GM12875 (cell line): Measurements from ENCODE around the gene TEX47.

ENCODE experiments used
- H3K4me3 ChIP-seq: one replicate; pipeline ENCODE4 v1.5.1; 2011; ENCODE audit warnings: low read depth, low read length, control low read depth
- TF ChIP-seq, protein P1 (sequence below): IDR thresholded peaks from 2 replicates; pipeline ENCODE4 v1.5.1; 2011; ENCODE audit warnings: low read depth, mild to moderate bottlenecking, control low read depth, inconsistent platforms, low read length, moderate library complexity, borderline replicate concordance; ENCODE audit not compliant: insufficient read depth

The TEX47 gene

DNA sequence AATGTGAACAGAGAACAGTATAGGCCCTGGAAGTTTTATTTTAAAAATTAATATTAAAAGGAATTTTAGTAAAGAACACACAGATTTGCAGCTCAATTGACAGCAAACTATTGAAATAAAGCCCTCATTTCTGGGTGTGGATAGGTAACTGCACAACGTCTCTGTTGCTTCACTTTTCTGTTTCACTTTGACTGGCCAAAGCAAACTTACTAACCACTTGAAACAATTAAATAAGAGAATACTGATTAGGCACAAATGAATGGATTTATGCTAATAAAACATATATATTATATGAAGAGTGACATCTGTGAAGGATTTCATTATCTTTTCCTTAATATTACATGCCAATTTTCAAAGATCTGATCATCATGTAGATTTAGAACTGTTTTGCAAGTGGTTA lies 24.1 kb downstream of the TEX47 start:
- no peak overlapping the region for H3K4me3 ChIP-seq
- TF ChIP-seq, protein P1, sequence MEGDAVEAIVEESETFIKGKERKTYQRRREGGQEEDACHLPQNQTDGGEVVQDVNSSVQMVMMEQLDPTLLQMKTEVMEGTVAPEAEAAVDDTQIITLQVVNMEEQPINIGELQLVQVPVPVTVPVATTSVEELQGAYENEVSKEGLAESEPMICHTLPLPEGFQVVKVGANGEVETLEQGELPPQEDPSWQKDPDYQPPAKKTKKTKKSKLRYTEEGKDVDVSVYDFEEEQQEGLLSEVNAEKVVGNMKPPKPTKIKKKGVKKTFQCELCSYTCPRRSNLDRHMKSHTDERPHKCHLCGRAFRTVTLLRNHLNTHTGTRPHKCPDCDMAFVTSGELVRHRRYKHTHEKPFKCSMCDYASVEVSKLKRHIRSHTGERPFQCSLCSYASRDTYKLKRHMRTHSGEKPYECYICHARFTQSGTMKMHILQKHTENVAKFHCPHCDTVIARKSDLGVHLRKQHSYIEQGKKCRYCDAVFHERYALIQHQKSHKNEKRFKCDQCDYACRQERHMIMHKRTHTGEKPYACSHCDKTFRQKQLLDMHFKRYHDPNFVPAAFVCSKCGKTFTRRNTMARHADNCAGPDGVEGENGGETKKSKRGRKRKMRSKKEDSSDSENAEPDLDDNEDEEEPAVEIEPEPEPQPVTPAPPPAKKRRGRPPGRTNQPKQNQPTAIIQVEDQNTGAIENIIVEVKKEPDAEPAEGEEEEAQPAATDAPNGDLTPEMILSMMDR: no peak

DNA sequence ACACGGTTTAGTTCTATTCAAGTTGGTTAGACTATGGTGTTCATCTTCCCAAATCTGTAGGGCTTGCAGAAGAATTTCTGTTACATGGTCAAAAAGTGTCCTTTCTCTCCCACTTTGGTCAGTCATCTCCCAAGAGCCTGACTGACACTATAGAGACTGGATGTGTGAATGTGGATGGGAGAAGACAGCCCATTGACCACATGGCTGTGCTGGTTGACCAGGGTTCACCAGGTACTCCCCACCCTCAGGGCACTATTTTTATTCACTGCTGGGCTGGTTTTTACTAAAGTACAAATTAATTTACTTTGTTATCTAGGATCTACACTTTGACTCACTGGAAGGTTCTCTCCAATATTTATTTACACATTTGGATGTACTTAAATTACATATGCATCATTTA lies 33.8 kb downstream of the TEX47 start:
- TF ChIP-seq, protein P1: no peak

GRCh38 chr7:88760136-88760515 lies 35.4 kb downstream of the TEX47 start:
- TF ChIP-seq, protein P1: no peak
- H3K4me3 ChIP-seq: no peak overlapping the region

More for the DNA sequence above, 33.8 kb downstream of the TEX47 start:
- no peak overlapping the region for H3K4me3 ChIP-seq

GRCh38 chr7:88759230-88760135 lies 36.1 kb downstream of the TEX47 start, which contains the start of gene ZNF804B:
Gene ZNF804B (plus strand): TSS chr7:88759700. CDS start chr7:88759977, 277 bp downstream.
- TF ChIP-seq, protein P1: no peak
- no peak within 1 kb of the TSS for H3K4me3 ChIP-seq

- H3K4me3 ChIP-seq: no peak overlapping the region
- TF ChIP-seq, protein P1: no peak
Observed at GRCh38 chr7:88758381-88759229, 36.9 kb downstream of the TEX47 start.

- H3K4me3 ChIP-seq: no peak overlapping the region
- TF ChIP-seq, protein P1: no peak
Observed at GRCh38 chr7:88757371-88757770, 38.2 kb downstream of the TEX47 start.
